GM18508 (cell line): ENCODE data around the gene GRWD1.

Experiments used
- ATAC-seq: cut with Tn5 transposase; IDR thresholded peaks from one replicate; pipeline ENCODE4 v1.9.1; 2021; ENCODE audit warnings: moderate number of reproducible peaks; ENCODE audit not compliant: insufficient read depth, unreplicated experiment

The GRWD1 gene

GRCh38 chr19:48455171-48455907 lies 9.6 kb downstream of the GRWD1 start, which contains the start of gene KCNJ14:
Gene KCNJ14 (plus strand): TSS chr19:48455574. CDS start chr19:48461725, 6,151 bp downstream.
- no peak for ATAC-seq

- no peak for ATAC-seq
Measured at GRCh38 chr19:48455908-48456562, 10.3 kb downstream of the GRWD1 start.

- ATAC-seq = no peak
Measured at GRCh38 chr19:48456864-48457263, 11.1 kb downstream of the GRWD1 start.

- no peak for ATAC-seq
Measured at GRCh38 chr19:48458016-48458415, 12.2 kb downstream of the GRWD1 start.

GRCh38 chr19:48461651-48461981 lies 15.8 kb downstream of the GRWD1 start:
- ATAC-seq = no peak

GRCh38 chr19:48461982-48462655 lies 16.3 kb downstream of the GRWD1 start:
- no peak for ATAC-seq

DNA sequence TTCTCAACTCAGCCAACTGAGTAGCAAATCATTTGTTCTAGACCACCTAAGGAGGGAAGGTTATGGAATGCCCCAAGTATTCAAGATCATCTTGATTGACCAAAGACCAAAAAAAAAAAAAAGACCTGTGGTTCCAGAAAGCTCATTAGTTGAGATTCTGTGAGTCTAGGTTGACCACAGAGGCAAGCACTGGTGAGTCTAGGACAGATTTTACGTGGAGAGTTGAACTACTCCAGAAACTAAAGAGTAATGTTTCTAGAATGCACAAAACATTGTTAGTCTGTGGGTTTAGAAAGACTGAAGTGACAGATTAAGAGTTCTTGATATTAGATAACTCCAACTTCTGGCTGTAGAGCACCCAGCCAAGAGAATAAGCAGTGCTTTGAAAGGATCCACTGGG lies 19.4 kb downstream of the GRWD1 start:
- ATAC-seq = no peak

DNA sequence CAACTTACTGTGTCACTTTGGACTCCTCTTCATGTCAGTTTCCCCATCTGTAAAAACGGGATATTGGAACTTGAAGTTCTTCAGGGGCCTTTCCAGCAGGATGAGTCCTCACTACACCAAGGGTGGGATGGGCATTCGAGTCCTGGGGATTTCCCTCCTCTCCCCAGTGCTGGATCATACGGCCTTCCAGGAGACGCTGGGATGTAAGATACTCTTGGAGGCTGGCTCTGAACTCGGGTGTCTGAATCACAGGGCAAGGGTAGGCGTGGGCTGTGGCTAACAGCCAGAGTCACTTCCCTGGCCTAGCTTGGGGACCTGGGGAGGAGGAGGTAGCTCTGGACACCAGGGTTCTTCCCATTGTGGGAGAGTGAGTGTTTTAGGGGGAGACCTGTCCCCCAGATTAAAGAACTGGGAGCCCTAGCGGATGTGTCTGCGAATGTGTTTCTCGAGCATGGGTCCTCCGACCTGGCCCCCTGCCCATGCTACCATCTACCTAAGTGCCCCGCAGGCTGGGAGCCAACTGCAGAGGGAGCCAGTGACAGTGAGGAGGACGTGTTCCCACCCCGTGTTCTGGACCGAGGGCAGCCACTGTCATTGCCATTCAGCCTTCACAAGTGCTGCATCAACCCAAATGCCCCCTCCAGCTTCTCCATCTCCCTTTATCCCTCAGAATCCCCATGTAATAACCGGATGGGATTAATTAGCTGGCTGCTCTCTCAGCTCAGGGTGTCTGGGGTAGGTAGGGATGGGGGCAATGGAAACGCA lies 21.0 kb downstream of the GRWD1 start:
- no peak for ATAC-seq

- peak; percentile 83 for ATAC-seq
Measured at GRCh38 chr19:48468772-48469288, 23.0 kb downstream of the GRWD1 start.

DNA sequence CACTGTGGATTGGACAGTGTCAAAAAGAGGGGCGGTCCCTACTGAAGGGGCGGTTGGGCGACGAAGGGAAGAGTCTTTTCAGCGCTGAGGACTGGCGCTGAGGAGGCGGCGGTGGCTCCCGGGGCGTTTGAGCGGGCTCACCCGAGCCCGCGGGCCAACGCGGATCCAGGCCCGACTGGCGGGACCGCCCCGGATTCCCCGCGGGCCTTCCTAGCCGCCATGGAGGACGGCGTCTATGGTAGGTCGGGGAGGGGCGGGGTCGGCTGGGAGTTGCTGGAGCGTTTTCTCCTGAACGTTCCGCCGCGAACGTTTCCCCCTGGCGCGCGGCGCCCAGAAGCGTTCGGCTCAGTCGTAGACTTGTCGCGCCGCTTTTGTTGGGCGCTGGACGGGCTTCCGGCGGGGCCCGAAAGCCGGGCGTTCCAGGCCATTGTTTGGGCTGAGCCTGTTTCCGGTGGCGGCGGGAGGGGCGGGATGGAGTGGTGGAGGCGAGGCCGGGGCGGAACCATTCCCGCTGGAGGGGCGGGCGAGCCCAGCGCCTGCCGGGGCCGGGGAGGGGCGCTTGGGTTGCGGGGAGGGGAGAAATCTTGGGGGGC lies 23.6 kb downstream of the GRWD1 start, which contains the start of gene CYTH2:
TSS of gene CYTH2 (plus strand) at position 81 of the 593 bp plus-strand sequence. CDS start at position 220, 139 bp downstream.
- no peak for ATAC-seq

DNA sequence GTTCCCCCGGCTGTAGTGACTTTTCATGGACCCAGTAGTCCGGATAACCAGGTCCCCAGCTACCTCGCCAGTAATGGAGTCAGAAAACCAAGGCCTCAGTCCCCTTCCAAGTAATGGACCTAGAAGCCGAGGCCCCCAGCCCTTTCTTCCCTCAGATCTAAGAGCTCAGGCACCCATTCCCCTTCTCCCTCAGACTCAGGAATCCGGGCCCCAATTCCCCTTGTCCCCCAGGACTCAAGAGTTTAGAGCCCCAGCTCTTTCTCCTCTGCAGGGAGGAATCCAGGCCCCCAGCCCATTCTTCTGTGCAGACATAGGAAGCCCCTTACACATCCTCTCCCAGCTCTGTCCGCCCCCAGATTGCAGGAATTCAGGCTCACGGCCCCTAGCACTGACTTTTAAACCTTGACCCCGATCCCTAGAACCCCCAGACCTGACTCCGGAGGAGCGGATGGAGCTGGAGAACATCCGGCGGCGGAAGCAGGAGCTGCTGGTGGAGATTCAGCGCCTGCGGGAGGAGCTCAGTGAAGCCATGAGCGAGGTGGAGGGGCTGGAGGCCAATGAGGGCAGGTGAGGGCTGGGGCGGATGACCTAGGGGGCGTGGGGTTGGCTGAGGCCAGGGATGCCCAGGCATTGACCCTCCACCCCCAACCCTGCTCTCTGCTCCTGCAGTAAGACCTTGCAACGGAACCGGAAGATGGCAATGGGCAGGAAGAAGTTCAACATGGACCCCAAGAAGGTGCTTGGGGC lies 24.3 kb downstream of the GRWD1 start:
- ATAC-seq = no peak

- ATAC-seq = no peak
Measured at GRCh38 chr19:48470856-48471255, 25.1 kb downstream of the GRWD1 start.

GRCh38 chr19:48471836-48472235 lies 26.1 kb downstream of the GRWD1 start:
- ATAC-seq = no peak

- no peak for ATAC-seq
Measured at GRCh38 chr19:48473161-48473966, 27.6 kb downstream of the GRWD1 start.

DNA sequence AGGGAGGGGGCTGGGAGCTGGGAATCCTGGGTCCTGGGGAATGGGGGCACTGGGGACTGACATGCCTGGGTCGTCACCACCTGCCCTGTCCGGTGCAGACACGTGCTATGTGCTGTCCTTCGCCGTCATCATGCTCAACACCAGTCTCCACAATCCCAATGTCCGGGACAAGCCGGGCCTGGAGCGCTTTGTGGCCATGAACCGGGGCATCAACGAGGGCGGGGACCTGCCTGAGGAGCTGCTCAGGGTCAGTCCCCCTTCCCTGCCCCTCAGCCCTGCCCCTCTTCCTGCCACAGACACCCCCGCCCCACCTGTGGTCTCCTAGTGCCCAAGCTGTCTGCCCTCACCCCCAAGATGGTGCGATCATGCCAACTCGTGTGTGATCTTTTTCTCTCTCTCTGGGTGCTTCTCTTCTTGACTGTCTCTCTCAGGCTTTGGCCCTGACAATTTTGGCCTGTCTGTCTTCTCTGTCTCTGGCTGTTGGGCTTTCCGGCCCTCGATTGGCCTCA lies 28.4 kb downstream of the GRWD1 start:
- ATAC-seq = no peak

DNA sequence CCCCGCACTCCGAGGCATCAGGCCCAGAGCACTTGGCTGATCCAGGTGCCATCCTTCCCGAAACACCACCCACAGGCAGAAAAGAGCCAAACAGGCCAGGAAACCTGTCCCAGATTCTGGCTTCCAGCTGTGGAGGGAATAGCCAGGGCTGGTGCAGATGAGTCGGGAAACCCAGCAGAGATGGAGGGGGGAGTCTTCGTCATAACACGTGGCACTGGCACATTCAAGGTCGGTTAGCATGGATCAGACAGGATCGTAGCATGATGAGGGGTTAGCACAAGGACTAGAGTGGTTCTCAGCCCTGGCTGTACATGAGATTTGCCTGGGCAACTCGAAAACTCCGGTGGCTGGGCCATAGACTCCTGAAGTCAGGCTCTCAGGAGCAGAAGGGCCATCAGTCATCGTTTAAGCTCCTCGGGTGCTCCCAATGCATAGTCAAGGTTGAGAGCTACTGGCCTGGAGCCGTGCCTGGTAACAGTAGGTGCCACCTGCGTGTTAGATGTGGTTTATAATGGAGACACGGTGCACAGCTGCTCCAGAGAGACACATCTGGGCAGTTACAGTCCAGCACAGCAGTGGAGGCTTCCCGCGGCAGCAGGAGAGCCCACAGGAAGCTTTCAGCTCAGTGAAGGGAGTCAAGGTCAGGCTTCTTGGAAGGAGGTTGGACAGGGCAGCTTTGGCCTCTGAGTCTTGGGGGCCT lies 29.7 kb downstream of the GRWD1 start:
- no peak for ATAC-seq

GRCh38 chr19:48476176-48476575 lies 30.4 kb downstream of the GRWD1 start:
- no peak for ATAC-seq
